ENCODE results near the gene EDC4.

- TF ChIP-seq CTCF (IDR thresholded peaks at IDR 0.05) (peak; percentile 88 to 97 (median 93)), EP300 (IDR thresholded peaks at IDR 0.05) (peak; percentile 61 to 63)
Observed at GRCh38 chr16:67841816-67842508, 30.9 kb upstream of the EDC4 start, which contains the start of gene THAP11.

Measured in tibial nerve (tissue), 4 donors.